ENCODE measurements around the gene NXPE1. TPM values are rescaled to one million over a fixed set of nuclear protein-coding genes. Genes with fewer than 3 reads are reported as not detected.

Gene NXPE1
- total RNA-seq, 1 experiment from 2014 or later, result not detected

DNA sequence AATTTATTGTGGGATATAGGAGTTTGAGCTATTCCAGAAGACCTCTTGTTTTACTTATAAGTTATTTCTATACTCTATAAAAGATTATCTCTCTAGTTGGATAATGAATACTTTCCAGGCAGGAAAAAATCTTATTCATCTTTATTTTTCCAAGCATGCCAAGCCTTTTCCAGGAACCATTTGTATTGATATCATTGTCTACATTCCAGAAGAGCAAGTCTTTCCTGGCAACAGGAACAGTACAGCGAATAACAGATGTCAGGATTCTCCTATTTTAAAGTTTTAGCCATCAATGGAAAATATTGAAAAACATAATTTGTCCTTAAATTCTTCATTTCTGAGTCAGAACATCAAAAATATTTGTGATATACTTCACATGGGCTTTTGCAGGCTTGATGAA, 5.2 kb upstream of the NXPE1 start:
- Histone ChIP-seq H2BK5ac (ENCODE audit: insufficient read length, low read length) (no peak overlapping the region), H3K18ac (ENCODE audit: insufficient read length, low read depth, low read length) (no peak overlapping the region), H3K23ac (ENCODE audit: insufficient read length, low read depth, low read length) (no peak overlapping the region), H2BK12ac (ENCODE audit: insufficient read length, low read depth, low read length) (no peak overlapping the region), H3K23me2 (ENCODE audit: insufficient read length, low read depth, low read length, poor library complexity, severe bottlenecking) (no peaks in the 10 kb centered on the region), H3K4ac (ENCODE audit: low read depth, low read length) (no peak overlapping the region), H3K79me1 (ENCODE audit: insufficient read depth, low read depth, low read length, poor library complexity, severe bottlenecking) (no peaks in the 10 kb centered on the region), H3K4me2 (ENCODE audit: insufficient read depth, insufficient read length, low read length) (no peak overlapping the region), H4K20me1 (ENCODE audit: control insufficient read depth, insufficient read depth, insufficient read length) (no peaks in the 10 kb centered on the region), H3K9me3 (ENCODE audit: control insufficient read depth, low read depth, low read length) (no peaks in the 10 kb centered on the region), H3K27me3 (ENCODE audit: insufficient read depth, low read length) (no peaks in the 10 kb centered on the region), H3K79me2 (ENCODE audit: insufficient read depth, low read length) (no peaks in the 10 kb centered on the region), H3K56ac (ENCODE audit: insufficient read length, low read depth, low read length) (no peak overlapping the region), H2BK15ac (ENCODE audit: low read depth, low read length) (no peak overlapping the region), H3T11ph (ENCODE audit: low read length) (no peak overlapping the region), H3K4me1 (ENCODE audit: insufficient read depth, low read length) (peaks cover 4% of the 10 kb centered on the region), H4K91ac (ENCODE audit: insufficient read length, low read depth, low read length) (no peak overlapping the region), H3K9ac (ENCODE audit: extremely low read depth, insufficient read length, low read length) (no peak overlapping the region), H2BK20ac (ENCODE audit: low read depth, low read length, poor library complexity, severe bottlenecking) (no peak overlapping the region), H2BK120ac (ENCODE audit: low read depth, low read length, poor library complexity, severe bottlenecking) (no peak overlapping the region), H2AFZ (ENCODE audit: low read length) (no peak overlapping the region), H4K5ac (ENCODE audit: insufficient read length, low read depth, low read length) (no peak overlapping the region), H2AK5ac (ENCODE audit: insufficient read length, low read length) (no peak overlapping the region), H4K8ac (replicated peaks; ENCODE audit: insufficient read length, low read depth, low read length) (no peak overlapping the region), H3K14ac (ENCODE audit: insufficient read depth, low read length) (no peak overlapping the region), H3K27ac (ENCODE audit: insufficient read length, low read depth, low read length) (no peak overlapping the region)
- Mint-ChIP-seq H3K27me3 (ENCODE audit: low read depth) (no peaks in the 10 kb centered on the region), H3K27ac (no peak overlapping the region), H3K4me3 (no peak overlapping the region), H3K4me1 (peaks cover 34 to 35% of the 10 kb centered on the region in 2 experiments), H3K9me3 (peaks cover 0 to 4% of the 10 kb centered on the region in 2 experiments; a peak in 1 of 5 replicates), H3K36me3 (ENCODE audit: insufficient read depth in 1 of 3, low read depth in 3 of 3) (peaks cover 0 to 2% (median 0%) of the 10 kb centered on the region in 3 experiments; a peak in 1 of 7 replicates)
- DNase-seq, result no peak
- TF ChIP-seq, protein P1, sequence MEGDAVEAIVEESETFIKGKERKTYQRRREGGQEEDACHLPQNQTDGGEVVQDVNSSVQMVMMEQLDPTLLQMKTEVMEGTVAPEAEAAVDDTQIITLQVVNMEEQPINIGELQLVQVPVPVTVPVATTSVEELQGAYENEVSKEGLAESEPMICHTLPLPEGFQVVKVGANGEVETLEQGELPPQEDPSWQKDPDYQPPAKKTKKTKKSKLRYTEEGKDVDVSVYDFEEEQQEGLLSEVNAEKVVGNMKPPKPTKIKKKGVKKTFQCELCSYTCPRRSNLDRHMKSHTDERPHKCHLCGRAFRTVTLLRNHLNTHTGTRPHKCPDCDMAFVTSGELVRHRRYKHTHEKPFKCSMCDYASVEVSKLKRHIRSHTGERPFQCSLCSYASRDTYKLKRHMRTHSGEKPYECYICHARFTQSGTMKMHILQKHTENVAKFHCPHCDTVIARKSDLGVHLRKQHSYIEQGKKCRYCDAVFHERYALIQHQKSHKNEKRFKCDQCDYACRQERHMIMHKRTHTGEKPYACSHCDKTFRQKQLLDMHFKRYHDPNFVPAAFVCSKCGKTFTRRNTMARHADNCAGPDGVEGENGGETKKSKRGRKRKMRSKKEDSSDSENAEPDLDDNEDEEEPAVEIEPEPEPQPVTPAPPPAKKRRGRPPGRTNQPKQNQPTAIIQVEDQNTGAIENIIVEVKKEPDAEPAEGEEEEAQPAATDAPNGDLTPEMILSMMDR (conservative IDR thresholded peaks at IDR 0.05), result no peak
- no CpG with 5 or more reads among the region's 1 CpG for WGBS (ENCODE audit: extremely low coverage, insufficient read length, low lambda C conversion rate)
